WTC11 (cell line): Measurements from ENCODE around the gene RRP1.

Experiments
- CBFB ChIP-seq: sonication (generic); formaldehyde crosslinking; IDR thresholded peaks from 2 replicates; pipeline ENCODE4 v1.8.1; 2022; ENCODE audit warnings: mild to moderate bottlenecking, low read depth, missing genetic modification reagents
- CREB1 ChIP-seq: sonication (generic); formaldehyde crosslinking; IDR thresholded peaks from 2 replicates; pipeline ENCODE4 v1.8.0; 2023; ENCODE audit warnings: mild to moderate bottlenecking, missing genetic modification reagents
- ETV6 ChIP-seq: sonication (generic); formaldehyde crosslinking; IDR thresholded peaks from 2 replicates; pipeline ENCODE4 v1.8.1; 2022; ENCODE audit warnings: mild to moderate bottlenecking, missing genetic modification reagents
- KAT7 ChIP-seq: sonication (generic); formaldehyde crosslinking; IDR thresholded peaks from 2 replicates; pipeline ENCODE4 v1.8.1; 2023; ENCODE audit warnings: missing genetic modification reagents, mild to moderate bottlenecking, borderline replicate concordance
- SP1 ChIP-seq: sonication (generic); formaldehyde crosslinking; conservative IDR thresholded peaks from 2 replicates; pipeline ENCODE4 v1.8.1; 2022; ENCODE audit warnings: missing genetic modification reagents
- STAT6 ChIP-seq: sonication (generic); formaldehyde crosslinking; conservative IDR thresholded peaks from 2 replicates; pipeline ENCODE4 v1.8.1; 2023; ENCODE audit warnings: mild to moderate bottlenecking, low read depth, missing genetic modification reagents, moderate library complexity
- USF2 ChIP-seq: sonication (generic); formaldehyde crosslinking; IDR thresholded peaks from 2 replicates; pipeline ENCODE4 v1.8.1; 2023; ENCODE audit warnings: mild to moderate bottlenecking, missing genetic modification reagents, moderate library complexity
- TF ChIP-seq, protein P1 (sequence below): fragments of 200-600 bp; IDR thresholded peaks from 2 replicates; pipeline ENCODE4 v1.8.0; 2022; ENCODE audit warnings: antibody characterized with exemption

DNA sequence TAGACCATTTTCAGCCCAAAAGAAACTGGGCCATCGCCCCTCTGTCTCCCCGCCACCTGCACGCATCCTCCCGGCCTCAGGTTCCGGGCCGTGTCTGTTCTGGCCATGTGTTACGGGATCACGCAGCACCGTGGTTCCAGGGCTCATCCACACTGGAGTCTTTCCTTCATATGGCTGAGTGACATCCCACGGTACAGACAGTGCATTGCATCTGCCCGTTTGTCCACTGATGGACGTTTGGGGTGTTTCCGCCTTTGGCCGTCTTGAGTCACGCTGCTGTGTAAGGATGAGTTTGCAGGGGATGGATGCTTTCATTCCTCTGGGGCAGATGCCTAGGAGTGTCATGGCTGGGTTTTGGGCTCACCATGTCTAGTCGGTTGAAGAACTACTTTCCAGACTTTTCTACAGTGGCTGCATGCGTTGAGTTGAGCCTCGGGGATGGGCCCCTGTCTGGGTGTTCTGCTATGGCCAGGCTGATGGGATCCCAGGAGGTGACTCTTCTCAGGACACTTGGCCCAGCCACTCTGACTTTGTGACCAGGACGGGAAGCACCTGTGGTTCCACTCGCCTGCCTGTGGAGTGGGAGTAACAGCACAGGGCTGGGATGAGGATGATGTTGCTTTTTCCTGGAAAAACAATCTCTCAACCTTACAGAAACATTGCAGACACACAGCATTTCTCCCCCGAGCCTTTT is 16.8 kb downstream of the RRP1 start:
- TF ChIP-seq, protein P1, sequence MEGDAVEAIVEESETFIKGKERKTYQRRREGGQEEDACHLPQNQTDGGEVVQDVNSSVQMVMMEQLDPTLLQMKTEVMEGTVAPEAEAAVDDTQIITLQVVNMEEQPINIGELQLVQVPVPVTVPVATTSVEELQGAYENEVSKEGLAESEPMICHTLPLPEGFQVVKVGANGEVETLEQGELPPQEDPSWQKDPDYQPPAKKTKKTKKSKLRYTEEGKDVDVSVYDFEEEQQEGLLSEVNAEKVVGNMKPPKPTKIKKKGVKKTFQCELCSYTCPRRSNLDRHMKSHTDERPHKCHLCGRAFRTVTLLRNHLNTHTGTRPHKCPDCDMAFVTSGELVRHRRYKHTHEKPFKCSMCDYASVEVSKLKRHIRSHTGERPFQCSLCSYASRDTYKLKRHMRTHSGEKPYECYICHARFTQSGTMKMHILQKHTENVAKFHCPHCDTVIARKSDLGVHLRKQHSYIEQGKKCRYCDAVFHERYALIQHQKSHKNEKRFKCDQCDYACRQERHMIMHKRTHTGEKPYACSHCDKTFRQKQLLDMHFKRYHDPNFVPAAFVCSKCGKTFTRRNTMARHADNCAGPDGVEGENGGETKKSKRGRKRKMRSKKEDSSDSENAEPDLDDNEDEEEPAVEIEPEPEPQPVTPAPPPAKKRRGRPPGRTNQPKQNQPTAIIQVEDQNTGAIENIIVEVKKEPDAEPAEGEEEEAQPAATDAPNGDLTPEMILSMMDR: no peak
- TF ChIP-seq CREB1 (no peak), SP1 (CRISPR knock-in tag) (no peak), KAT7 (CRISPR knock-in tag) (no peak), USF2 (CRISPR knock-in tag) (no peak), CBFB (CRISPR knock-in tag) (no peak), STAT6 (no peak), ETV6 (CRISPR knock-in tag) (no peak)
